ENCODE data around the gene ACTL6B.
"Not testable (repeated sequence)": the region's sequence is repeated elsewhere in the genome, so short reads cannot be mapped to it uniquely, and the experiment has no call there.

ACTL6B gene

GRCh38 chr7:100673302-100673941, 17.2 kb upstream of the ACTL6B start, which contains the start of gene GNB2:
GNB2 (plus strand) TSS chr7:100673740; CDS start chr7:100676266, 2,526 bp downstream.
- Histone ChIP-seq H3K4me1 (ENCODE audit: control insufficient read depth, insufficient read depth, low read length) (peaks cover 4% of the 10 kb centered on the region), H3K27ac (ENCODE audit: low read depth, low read length) (peak within 1 kb of the TSS; percentile 98), H3K27me3 (ENCODE audit: control insufficient read depth, insufficient read depth, low read length) (no peaks in the 10 kb centered on the region), H3K36me3 (ENCODE audit: control insufficient read depth, insufficient read depth, low read length) (peaks cover 20% of the 10 kb centered on the region), H3K9ac (ENCODE audit: low read length) (peak within 1 kb of the TSS; percentile 95), H3K4me3 (ENCODE audit: low read length) (peak within 1 kb of the TSS; percentile 95)

DNA sequence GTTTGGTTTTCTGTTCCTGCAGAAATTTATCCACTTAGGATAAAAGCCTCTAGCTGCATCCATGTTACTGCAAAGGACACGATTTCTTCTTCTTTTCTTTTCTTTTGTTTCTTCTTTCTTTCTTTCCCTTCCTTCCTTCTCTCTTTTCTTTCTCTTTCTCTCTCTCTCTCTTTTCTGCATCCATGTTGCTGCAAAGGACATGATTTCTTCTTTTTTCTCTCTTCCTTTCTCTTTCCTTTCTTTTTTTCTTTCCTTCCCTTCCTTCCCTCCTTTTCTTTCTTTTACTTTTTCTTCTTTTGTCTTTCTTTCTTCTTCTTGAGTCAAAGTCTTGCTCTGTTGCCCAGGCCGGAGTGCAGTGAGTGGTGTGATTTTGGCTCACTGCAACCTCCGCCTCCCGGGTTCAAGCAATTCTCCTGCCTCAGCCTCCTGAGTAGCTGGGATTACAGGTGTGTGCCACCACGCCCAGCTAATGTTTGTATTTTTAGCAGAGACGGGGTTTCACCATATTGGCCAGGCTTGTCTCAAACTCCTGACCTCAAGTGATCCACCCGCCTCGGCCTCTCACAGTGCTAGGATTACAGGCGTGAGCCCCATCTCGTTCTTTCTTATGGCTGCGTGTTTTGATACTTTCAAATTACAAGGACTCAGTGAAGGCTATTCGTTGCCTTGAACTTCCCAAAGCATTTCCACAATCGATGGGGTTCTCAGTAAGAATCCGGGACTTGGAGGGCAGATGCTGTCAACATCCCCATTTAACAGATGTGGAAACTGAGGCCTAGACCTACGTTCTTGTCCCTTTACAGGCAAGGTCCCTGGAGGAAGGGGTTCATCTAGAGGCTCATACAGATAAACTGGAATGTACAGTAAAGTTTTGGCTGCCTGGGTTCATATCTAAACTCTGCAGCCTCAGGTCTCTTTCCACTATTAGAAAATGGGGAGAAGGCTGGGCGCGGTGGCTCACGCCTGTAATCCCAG, 15.4 kb upstream of the ACTL6B start:
- H3K4me3 ChIP-seq (ENCODE audit: low read length), result no peak overlapping the region
- H3K27me3 ChIP-seq (ENCODE audit: control insufficient read depth, insufficient read depth, low read length), result no peaks in the 10 kb centered on the region
- H3K27ac ChIP-seq (ENCODE audit: low read depth, low read length), result no peak overlapping the region
- H3K9ac ChIP-seq (ENCODE audit: low read length), result no peak overlapping the region
- H3K4me1 ChIP-seq (ENCODE audit: control insufficient read depth, insufficient read depth, low read length), result peaks cover 4% of the 10 kb centered on the region
- peaks cover 2% of the 10 kb centered on the region for H3K36me3 ChIP-seq (ENCODE audit: control insufficient read depth, insufficient read depth, low read length)

DNA sequence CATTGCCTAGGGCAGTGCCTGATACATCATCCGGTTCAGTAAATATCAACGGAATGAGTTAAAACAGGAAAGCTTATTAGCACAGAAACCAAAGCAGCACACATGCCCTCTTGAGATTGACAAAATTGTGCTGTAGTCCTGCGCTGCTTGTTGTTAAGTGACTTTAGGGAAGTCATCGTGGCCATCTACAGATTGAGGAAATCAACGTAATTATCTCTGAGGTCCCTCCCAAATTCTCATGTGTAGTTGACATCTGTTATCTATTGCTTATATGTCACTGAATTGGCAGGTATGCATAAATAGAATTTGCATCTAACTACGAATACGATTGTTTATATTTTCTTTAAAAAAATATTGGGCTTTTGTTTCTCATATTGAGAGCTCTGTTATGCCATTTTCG, 13.8 kb upstream of the ACTL6B start:
- Histone ChIP-seq H3K36me3 (ENCODE audit: control insufficient read depth, insufficient read depth, low read length) (no peaks in the 10 kb centered on the region), H3K4me3 (ENCODE audit: low read length) (no peak overlapping the region), H3K4me1 (ENCODE audit: control insufficient read depth, insufficient read depth, low read length) (no peaks in the 10 kb centered on the region), H3K27ac (ENCODE audit: low read depth, low read length) (no peak overlapping the region), H3K27me3 (ENCODE audit: control insufficient read depth, insufficient read depth, low read length) (no peaks in the 10 kb centered on the region), H3K9ac (ENCODE audit: low read length) (no peak overlapping the region)

DNA sequence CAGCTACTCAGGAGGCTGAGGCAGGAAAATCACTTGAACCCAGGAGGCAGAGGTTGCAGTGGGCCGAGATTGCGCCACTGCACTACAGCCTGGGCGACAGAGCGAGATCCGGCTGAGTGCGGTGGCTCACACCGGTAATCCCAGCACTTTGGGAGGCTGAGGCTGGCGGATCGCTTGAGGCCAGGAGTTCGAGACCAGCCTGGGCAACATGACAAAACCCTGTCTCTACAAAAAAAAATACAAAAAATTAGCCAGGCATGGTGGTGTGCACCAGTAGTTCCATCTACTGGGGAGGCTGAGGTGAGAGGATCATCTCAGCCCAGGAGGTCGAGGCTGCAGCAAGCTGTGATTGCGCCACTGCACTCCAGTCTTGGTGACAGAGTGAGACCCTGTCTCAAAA, 12.9 kb upstream of the ACTL6B start:
- H3K9ac ChIP-seq (ENCODE audit: low read length); H3K36me3 ChIP-seq (ENCODE audit: control insufficient read depth, insufficient read depth, low read length); H3K27ac ChIP-seq (ENCODE audit: low read depth, low read length); H3K27me3 ChIP-seq (ENCODE audit: control insufficient read depth, insufficient read depth, low read length); H3K4me1 ChIP-seq (ENCODE audit: control insufficient read depth, insufficient read depth, low read length); H3K4me3 ChIP-seq (ENCODE audit: low read length): not testable (repeated sequence)

- H3K27me3 ChIP-seq (ENCODE audit: control insufficient read depth, insufficient read depth, low read length), result no peaks in the 10 kb centered on the region
- no peak overlapping the region for H3K9ac ChIP-seq (ENCODE audit: low read length)
- H3K36me3 ChIP-seq (ENCODE audit: control insufficient read depth, insufficient read depth, low read length), result no peaks in the 10 kb centered on the region
- no peaks in the 10 kb centered on the region for H3K4me1 ChIP-seq (ENCODE audit: control insufficient read depth, insufficient read depth, low read length)
- H3K4me3 ChIP-seq (ENCODE audit: low read length), result no peak overlapping the region
- no peak overlapping the region for H3K27ac ChIP-seq (ENCODE audit: low read depth, low read length)
These were observed 11.8 kb upstream of the ACTL6B start for GRCh38 chr7:100668069-100668449.

- H3K27me3 ChIP-seq (ENCODE audit: control insufficient read depth, insufficient read depth, low read length), result no peaks in the 10 kb centered on the region
- no peak overlapping the region for H3K9ac ChIP-seq (ENCODE audit: low read length)
- no peak overlapping the region for H3K4me3 ChIP-seq (ENCODE audit: low read length)
- H3K27ac ChIP-seq (ENCODE audit: low read depth, low read length), result no peak overlapping the region
- H3K4me1 ChIP-seq (ENCODE audit: control insufficient read depth, insufficient read depth, low read length), result no peaks in the 10 kb centered on the region
- no peaks in the 10 kb centered on the region for H3K36me3 ChIP-seq (ENCODE audit: control insufficient read depth, insufficient read depth, low read length)
These were observed 11.3 kb upstream of the ACTL6B start for GRCh38 chr7:100667331-100668068.

DNA sequence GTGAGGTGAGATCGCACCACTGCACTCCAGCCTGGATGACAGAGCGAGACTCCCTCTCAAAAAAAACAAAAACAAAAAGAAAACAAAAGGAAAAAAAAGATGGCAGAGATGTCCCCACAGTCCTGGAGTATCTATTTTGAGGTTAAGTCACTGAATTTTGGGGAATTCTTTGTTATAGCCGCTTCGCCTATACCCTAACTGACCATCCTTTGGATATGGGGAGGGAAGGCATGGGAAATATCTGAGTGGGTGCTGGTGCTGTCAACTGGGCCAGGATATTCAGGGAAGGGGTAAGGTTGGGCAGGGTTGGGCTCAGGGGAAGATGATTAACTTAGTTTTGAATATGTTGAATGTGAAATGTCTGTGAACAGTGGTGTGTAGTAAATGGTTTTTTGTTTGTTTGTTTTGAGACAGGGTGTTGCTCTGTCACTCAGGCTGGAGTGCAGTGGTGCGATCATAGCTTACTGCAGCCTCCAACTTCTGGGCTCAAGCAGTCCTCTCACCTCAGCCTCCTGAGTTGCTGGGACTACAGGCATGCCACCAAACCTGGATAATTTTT, 9.0 kb upstream of the ACTL6B start:
- Histone ChIP-seq H3K27ac (ENCODE audit: low read depth, low read length) (no peak overlapping the region), H3K9ac (ENCODE audit: low read length) (no peak overlapping the region), H3K27me3 (ENCODE audit: control insufficient read depth, insufficient read depth, low read length) (no peaks in the 10 kb centered on the region), H3K4me1 (ENCODE audit: control insufficient read depth, insufficient read depth, low read length) (no peaks in the 10 kb centered on the region), H3K4me3 (ENCODE audit: low read length) (no peak overlapping the region), H3K36me3 (ENCODE audit: control insufficient read depth, insufficient read depth, low read length) (no peaks in the 10 kb centered on the region)

GRCh38 chr7:100662194-100662776, 6.0 kb upstream of the ACTL6B start:
- H3K4me3 ChIP-seq (ENCODE audit: low read length); H3K27ac ChIP-seq (ENCODE audit: low read depth, low read length); H3K4me1 ChIP-seq (ENCODE audit: control insufficient read depth, insufficient read depth, low read length); H3K27me3 ChIP-seq (ENCODE audit: control insufficient read depth, insufficient read depth, low read length); H3K9ac ChIP-seq (ENCODE audit: low read length); H3K36me3 ChIP-seq (ENCODE audit: control insufficient read depth, insufficient read depth, low read length): not testable (repeated sequence)

DNA sequence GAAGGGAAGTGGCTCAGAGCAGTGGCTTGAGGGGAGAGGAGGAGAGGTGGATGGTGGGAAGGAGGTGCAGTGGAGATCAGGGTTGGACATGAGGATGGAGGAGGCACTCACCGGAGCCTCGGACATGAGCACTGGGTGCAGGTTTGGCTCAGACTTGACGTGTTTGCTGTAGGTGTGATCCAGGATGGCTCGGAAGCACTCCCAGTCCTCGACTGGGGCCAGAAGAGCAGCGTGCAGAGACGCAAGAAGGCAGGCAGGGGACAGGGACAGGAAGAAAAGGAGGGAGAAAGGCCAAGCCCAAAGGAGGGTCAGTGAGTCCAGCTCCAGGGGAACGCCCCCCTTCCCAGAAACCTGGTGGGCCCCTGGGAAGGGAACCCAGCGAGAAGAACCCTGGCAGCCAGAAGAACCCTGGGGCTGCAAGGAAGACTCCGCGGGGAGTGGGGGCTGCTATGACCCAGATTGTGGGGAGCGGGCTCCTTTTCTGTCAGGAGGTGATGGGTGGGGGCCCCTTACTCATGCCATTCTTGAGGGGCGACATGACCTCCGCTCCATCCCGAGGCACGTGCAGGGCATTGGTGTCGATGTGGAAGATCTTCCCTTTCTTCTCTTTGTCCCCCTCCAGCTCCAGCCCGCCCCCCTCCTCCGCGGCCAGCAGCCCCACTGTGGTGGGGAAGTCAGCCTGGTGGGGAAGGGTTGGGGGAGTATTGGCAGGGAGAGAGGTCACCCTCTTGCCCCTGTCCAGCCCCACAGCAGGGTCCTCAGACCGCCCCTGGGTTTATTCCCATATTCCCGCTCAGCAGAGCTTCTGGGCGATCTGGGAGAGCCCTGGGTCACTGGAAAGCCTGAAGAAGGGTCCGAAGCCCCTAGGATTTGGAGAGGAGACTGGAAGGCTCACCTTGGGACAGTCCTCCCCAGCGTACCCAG, 1.1 kb downstream of the ACTL6B start:
- H3K4me3 ChIP-seq (ENCODE audit: low read length), result no peak overlapping the region
- H3K9ac ChIP-seq (ENCODE audit: low read length), result no peak overlapping the region

GRCh38 chr7:100649826-100650565, 6.3 kb downstream of the ACTL6B start:
- Histone ChIP-seq H3K27me3 (ENCODE audit: control insufficient read depth, insufficient read depth, low read length) (peaks cover 4% of the 10 kb centered on the region), H3K27ac (ENCODE audit: low read depth, low read length) (no peak overlapping the region), H3K9ac (ENCODE audit: low read length) (no peak overlapping the region), H3K4me3 (ENCODE audit: low read length) (no peak overlapping the region), H3K4me1 (ENCODE audit: control insufficient read depth, insufficient read depth, low read length) (no peaks in the 10 kb centered on the region), H3K36me3 (ENCODE audit: control insufficient read depth, insufficient read depth, low read length) (no peaks in the 10 kb centered on the region)

More for the DNA sequence above, 1.1 kb downstream of the ACTL6B start:
- Histone ChIP-seq H3K27me3 (ENCODE audit: control insufficient read depth, insufficient read depth, low read length) (peaks cover 22% of the 10 kb centered on the region), H3K36me3 (ENCODE audit: control insufficient read depth, insufficient read depth, low read length) (no peaks in the 10 kb centered on the region), H3K27ac (ENCODE audit: low read depth, low read length) (no peak overlapping the region), H3K4me1 (ENCODE audit: control insufficient read depth, insufficient read depth, low read length) (no peaks in the 10 kb centered on the region)

DNA sequence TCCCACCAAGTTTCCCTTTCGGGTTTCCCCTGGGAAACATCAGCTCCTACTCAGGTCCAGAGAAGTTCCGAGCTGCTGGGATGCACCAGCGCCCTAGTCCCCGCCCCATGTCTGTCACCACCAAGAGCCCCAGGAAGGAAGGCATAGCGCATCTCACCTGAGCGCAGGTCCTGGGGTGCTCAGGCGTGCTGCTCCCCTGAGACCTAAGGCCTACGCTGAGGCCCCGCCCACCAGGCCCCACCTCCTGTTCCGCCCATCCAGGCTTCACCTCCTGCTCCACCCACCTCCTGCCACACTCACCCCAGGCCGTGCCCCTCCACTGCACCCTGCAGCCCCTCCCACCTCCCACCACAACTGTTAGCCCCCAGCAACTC, 13.7 kb downstream of the ACTL6B start:
- Histone ChIP-seq H3K9ac (ENCODE audit: low read length) (no peak overlapping the region), H3K27me3 (ENCODE audit: control insufficient read depth, insufficient read depth, low read length) (peaks cover 2% of the 10 kb centered on the region), H3K36me3 (ENCODE audit: control insufficient read depth, insufficient read depth, low read length) (no peaks in the 10 kb centered on the region), H3K27ac (ENCODE audit: low read depth, low read length) (no peak overlapping the region), H3K4me1 (ENCODE audit: control insufficient read depth, insufficient read depth, low read length) (no peaks in the 10 kb centered on the region), H3K4me3 (ENCODE audit: low read length) (no peak overlapping the region)

Measured in rectal smooth muscle tissue (tissue), 1 donor.